Stimulated activated CD4-positive, alpha-beta T cell treated with anti-CD3 and anti-CD28 coated beads, Interleukin-2, amount 100 ng/mL, for 48 hours (primary cell): ENCODE results near the gene NDUFS5.
A peak's percentile ranks its signal among the peaks of the same experiment; 100 is the strongest.
"Not testable (repeated sequence)": the region's sequence is repeated elsewhere in the genome, so short reads cannot be mapped to it uniquely, and the experiment has no call there.

Experiments
- DNase-seq, 2 donors: peaks; one replicate each; pipeline ENCODE4 v3.0.0-alpha.2; 2020

NDUFS5 gene

DNA sequence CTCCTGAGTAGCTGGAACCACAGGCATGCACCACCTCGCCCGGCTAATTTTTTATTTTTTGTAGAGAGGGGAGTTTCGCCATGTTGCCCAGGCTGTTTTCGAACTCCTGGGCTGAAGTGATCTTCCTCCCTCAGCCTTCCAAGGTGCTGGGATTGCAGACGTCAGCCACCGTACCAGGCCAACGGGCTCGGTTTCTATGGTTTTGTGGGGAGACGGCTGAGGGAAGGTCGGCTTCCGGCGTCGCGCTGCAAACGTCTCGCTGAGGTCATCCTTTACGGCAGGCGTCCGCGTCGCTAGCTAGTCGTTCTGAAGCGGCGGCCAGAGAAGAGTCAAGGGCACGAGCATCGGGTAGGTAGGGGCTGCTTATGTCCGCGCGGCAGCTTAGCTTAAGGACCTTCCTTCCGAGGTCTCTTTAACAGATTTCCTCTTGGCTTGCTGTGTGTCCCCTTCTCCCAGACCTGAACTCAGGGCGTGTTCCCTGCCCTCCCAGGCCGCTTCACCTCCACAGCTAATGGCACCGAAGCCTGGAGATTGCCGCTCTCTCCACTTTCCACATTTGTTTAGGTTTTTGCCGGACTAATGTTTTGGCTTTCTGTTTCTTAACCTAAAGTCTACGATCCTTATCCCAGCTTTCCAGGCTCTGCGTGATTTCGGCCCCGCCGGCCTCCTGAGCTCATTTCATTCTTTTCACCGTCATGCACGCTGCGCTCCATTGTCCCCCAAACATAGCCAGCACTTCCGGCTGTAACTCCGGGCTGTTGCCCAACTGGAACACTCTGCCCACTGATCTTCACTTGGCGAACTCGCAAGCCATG lies at the start of gene NDUFS5:
Gene NDUFS5 (plus strand): TSS at position 300 of the 815 bp plus-strand sequence. CDS start 2,375 bp downstream, outside the sequence.
- DNase-seq = peak; percentile 72 to 77

DNA sequence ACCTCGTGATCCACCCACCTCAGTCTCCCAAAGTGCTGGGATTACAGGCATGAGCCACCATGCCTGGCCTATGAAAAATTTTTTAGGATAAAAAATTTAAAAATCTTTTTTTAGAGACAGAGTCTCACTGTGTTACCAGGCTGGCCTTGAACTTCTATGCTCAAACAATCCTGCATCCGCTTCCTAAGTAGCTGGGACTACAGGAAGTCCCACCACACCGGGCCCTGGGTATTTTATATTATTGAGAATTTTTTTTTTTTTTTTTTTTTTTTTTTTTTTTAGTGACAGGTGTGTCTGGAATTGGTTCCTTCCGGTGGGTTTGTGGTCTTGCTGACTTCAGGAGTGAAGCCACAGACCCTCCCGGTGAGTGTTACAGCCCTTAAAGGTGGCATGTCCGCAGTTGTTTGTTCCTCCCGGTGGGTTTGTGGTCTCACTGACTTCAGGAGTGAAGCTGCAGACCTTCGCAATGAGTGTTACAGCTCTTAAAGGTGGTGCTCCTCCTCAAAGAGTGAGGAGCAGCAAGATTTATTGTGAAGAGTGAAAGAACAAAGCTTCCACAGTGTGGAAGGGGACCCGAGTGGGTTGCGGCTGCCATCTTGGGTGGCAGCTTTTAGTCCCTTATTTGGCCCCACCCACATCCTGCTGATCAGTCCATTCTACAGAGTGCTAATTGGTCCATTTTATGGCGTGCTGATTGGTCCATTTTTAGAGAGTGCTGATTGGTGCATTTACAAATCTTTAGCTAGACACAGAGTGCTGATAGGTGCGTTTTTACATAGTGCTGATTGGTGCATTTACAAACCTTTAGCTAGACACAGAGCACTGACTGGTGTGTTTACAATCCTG lies 48.5 kb upstream of the NDUFS5 start:
- DNase-seq = peak in 1 of 2 donors; percentile 20

DNA sequence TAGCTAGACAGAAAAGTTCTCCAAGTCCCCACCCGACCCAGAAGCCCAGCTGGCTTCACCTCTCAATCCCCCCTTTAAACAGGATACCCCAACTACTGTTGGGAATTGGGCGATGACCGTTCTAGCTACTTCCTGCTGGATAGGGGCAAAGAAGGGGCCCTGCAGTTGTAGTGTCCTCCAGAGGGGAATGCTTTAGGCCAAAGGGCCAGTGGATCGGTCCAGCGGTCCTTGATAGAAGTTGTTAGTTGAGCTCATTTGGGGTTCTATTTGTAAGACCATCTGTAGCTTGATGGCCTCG lies 48.0 kb upstream of the NDUFS5 start:
- DNase-seq = peak in 1 of 2 donors; percentile 13

DNA sequence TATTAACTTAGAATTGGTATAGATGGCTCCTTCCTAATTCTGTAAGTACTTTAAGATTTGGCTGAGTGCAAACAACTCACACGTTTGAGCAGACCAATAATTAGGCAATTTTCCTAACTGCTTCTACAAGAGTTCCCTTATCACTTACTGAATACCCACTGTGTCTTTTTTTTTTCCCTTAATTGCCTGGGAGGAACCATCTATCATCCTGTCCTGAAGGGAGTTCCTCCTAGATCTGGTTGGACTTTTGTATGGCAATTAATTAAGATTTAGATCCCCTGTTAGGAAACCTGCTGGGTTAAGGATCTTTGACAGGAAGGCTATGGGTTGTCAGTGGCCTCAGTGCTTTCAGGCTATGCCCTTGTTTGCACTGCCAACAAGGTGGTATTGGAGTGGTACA lies 46.8 kb upstream of the NDUFS5 start:
- DNase-seq = not testable (repeated sequence)

DNA sequence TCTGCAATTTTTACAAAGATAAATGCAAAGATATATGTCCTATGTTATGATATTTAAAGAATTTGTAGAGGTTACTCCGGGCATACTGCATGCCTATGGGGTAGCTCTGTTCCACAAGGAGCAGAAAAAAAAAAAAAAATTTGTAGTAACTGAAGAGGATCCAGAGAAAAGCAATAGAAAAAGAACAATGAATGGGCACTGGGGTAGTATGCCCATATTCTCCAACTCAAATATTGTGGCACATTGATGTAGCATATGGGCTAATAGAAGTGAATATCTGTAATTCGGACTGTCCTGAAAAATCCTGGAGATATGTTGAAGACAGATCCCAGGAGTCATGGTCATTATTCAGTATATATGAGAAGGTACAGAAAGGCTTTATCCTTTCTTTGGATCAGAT lies 36.2 kb upstream of the NDUFS5 start:
- no peak for DNase-seq

DNA sequence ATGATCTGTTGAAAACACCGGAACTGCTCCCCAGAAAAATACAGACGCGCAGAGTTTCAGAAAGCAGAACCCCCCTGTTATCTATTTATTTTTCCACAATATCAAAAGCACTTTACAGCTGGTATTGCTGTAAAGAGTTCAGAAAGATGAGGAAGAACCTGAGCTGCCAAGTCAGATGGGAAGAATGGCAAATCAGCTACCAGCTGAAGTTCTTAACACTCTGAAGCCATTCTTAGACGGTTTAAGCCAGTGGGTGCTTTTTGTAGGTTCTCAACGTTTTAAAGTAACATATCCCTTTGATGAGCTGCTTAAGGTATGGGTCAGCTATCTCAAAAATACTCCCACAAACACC lies 35.8 kb upstream of the NDUFS5 start:
- no peak for DNase-seq

DNA sequence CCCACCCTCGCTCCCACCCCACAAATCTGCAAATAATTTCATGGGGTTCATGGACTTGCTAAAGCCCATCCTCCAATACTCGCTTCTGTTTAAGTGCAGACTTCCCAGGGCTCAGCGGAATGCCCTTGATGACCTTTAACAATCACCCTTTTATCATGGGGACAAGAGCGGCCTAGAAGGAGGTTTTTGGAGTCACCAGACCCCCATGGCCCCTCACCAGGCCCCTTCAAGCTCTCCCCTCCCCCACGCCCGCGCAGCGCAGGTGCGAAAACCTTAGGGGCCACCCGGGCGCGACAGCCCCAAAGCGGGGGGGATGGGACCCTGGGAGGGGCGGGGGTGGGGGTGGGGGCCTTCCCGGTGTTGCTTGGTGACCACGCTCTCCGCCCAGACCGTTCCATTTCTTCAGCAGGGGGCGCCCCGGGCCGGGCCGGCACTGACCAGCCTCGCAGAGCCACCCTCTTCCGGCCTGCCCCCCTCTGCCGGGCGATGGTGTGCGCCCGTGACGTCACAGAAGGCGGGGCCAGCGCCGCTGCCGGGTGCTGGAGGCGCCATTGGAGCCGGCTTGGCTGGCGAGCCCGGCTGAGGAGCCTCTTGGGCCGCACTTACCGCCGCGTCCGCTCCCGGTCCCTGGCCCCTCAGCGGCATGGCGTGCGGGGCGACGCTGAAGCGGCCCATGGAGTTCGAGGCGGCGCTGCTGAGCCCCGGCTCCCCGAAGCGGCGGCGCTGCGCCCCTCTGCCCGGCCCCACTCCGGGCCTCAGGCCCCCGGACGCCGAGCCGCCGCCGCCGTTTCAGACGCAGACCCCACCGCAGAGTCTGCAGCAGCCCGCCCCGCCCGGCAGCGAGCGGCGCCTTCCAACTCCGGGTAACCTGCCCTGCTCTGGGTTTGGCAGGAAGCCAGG lies 35.2 kb upstream of the NDUFS5 start, which contains the start of gene AKIRIN1:
Gene AKIRIN1 (plus strand): TSS at position 539 of the 900 bp plus-strand sequence. CDS start 105 bp downstream, at position 644.
- peak; percentile 98 to 99 for DNase-seq

DNA sequence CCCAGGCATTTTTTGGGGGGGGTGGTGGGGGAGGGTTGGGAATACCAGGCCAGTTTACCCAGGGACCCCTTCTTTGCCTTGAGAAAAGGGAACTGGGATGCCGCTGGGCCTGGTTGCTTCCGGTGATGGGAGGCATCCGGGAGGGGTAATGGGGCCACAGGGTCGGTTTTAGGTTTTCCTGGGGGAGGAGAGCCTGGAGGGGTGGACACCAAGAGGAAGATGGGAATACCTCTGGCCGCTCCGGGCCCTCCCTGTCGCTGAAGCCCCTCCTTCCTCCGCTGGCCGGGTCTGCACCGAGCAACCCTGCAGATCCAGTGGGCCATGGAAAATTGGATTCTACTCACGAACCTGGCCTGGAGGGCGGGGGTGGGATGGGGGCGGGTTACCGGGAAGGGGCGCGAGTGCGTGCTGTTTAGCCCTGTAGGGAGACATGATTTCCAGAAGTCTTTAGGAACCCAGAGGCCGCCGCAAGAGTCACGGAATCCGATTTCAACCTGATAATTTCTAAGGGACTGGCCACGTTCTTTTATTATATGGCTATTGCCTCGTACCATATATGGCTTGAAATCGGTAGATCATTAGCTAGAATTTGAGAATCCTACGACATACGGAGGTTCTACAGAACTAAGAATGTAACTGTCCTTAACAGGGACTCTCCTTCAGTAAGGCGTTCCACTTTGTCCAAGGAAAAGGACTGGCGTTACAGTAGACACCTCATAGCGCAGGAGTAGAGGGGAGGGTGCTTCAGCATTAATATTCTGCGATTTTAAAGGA lies 34.3 kb upstream of the NDUFS5 start:
- DNase-seq = peak; percentile 6 to 9

DNA sequence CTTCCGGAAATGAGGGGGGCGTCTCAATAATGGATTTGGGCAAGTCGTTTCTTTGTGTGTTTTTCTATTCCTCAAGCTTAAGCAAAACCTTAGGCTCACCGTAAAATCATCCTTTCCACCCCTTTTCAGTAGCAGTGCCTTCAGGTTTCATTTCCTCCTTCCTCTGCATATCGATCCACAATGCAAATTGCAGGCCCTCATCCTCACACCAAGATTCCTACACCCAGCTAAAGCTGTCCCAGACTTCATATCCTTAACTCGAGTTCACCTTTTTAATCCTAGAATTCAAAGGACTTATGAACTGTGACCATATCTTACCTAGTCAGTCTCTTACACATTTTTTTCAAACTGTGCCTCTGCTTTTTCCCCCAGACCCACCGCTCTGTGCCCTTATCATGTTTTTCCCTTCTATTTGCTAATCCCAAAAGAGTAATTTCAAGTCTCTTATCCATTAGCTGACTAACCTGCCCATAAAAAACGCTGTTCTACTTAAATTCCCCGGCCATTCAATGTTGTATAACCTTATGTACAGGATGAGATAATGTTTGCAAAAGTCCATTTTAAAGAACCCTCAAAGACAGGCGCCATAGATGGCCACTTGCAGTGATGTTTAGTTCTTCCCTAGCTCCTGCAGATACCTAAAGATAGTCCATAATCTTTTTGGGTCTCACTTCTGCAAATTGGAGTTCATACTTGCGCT lies 33.6 kb upstream of the NDUFS5 start:
- no peak for DNase-seq

DNA sequence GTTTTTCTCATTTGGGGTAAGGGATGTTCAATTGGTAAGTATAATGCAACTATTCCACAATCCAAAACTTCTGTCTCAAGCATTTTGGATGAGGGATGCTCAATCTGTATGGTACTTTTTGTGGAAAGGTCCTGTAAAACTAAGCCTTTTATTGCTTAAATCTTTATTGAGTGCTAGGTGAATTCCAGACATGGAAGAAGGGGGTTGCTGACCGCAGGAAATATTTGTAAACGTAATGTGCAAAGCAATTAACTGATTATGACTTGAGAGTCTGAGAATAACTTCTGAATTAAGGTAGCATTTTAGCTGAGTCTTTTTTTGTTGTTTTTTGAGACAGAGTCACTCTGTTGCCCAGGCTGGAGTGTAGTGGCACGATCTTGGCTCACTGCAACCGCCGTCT lies 32.0 kb upstream of the NDUFS5 start:
- DNase-seq = no peak

DNA sequence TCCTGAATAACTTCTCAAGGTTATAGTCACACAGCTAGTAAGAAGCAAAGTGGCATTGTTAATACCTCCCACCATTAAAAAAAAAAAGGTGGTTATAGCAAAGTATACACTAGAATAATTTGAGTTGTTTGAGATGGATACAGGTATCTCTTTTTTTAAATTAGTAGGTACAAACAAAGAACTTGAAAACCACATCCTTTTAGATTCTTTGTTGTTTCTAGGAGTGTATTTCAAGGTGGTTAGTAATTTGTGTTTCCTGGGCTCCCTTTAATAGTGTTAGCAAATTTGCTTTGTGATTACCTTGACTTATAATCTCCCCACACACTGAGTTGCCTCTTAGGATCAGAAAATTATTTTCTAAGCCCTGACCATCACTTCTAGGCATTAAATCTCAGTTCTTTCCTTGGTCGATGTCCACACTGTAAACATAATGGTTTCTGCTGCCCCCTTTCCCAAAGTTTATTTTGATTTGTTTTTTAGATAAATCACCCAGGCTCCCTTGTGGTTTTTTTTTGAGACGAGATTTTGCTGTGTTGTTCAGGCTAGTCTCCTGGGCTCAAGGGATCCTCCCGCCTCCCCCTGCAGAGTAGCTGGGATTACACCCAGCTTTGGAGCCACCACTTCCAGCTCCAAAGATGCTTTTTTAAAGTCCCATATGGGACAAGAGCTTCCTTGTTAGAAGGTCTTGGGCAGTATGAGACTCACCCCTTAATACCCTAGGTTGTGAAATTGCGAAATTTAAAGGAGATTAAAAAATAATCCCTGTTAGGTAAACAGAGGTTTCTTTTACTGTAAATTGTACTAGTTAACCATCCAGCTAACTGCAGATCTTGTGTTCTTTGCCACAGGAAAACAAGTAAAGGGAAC lies 28.9 kb upstream of the NDUFS5 start:
- DNase-seq = no peak

DNA sequence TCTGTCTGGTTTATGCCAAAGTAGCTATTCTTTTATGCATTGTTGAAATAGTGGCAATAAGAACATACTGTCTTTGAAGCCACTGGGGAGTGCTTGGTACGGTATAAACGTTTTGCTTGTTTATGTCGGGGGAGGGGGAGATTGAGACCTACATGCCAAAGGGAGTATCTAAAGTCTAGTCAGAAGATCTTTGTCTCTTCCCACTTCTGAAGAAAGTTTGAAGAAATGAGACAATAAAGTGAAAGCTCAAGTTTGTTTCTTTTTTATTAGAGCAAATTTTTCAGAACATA lies 28.3 kb upstream of the NDUFS5 start:
- DNase-seq = no peak

DNA sequence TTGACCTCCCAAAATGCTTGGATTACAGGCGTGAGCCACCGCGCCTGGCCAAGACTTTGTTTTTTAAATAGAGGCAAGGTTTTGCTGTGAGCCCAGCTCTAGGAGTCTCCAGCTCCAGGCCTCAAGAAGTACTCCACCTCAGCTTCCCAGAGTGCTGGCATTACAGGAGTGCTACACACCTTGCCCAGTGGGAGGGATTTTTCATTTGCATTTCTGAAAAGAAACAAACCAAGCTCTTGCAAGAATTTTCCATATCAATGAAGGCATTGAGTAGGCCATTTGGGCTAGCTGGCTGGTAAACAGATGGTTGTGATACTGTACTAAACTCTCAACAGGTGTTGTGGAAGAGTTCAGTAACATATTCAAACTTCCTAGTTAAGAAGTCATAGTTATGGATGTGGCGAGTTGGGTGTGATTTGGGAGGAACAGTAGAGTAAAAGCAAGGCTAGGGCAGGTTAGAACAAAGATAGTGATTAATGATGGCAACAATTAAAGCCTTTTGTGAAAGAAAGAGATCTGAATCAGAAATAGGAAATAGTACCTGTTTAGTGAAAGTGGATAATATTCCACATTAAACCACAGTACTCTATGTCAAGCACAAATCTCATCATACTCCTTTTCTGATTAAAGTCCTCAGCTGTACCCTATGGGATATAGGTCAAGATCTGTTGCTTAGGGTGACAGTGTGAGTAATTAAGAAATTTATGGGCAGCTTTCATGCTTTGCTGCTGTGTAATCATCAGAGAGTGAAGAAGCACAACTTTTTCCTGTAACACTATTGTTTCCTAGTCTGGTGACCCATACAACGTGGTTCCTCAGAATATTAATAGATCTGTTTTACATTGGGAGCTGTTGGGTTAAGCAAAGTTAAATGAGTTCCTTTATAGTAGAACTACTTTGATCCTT lies 24.4 kb upstream of the NDUFS5 start:
- DNase-seq = no peak

DNA sequence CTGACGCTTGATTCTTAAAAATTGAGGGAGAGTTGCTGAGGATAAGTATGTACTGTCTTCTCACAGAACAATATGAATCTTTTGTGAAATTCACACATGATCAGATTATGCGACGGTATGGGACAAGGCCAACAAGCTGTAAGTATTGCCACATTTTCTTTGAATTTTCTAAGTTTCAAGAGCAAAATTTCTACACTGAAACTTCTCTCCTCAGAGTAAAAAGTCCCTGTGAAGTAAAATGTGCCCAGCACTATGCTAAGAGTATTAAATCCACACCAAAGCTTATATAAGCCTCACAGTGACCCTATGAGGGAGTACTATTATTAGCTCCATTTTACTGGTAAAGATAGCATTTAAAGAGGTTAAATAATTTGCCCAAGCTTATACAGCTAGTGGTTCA lies 22.9 kb upstream of the NDUFS5 start:
- DNase-seq = no peak

DNA sequence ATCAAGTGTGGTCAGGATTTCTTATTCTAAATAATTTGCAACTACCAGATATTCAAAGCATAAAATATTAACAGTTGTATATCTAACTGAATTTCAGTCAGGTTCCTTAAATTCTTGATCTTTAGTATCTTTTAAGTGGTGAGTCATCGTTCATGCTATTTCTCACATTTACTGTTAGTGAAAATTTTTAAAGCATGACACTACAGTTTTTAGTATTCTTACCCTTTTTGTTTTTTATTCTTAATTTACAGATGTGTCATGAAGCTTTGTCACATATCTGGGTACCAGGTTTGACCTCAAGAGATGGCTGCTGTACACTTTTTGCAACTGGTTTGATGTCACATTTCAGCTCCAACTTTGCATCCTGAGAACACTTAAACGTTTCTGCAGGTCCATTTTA lies 22.4 kb upstream of the NDUFS5 start:
- DNase-seq = no peak

DNA sequence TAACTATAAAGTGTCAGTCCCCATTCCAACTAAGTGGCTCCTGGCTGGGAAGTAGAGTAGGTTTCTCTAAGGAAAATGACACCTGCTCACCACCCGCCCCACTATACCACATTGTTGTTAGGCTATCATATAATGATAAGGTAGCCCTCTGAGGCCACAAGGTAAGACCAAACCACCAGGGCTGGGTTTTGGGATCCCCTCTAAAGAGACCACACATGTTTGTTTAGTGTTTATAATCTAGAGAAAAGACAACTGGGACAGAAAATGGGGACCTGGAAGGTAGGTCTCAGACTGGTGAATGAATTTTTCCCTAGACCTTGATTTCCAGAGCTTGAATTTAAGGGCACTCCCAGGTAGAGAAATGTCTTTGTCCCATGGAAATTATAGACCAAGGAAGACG lies 19.9 kb upstream of the NDUFS5 start:
- no peak for DNase-seq

DNA sequence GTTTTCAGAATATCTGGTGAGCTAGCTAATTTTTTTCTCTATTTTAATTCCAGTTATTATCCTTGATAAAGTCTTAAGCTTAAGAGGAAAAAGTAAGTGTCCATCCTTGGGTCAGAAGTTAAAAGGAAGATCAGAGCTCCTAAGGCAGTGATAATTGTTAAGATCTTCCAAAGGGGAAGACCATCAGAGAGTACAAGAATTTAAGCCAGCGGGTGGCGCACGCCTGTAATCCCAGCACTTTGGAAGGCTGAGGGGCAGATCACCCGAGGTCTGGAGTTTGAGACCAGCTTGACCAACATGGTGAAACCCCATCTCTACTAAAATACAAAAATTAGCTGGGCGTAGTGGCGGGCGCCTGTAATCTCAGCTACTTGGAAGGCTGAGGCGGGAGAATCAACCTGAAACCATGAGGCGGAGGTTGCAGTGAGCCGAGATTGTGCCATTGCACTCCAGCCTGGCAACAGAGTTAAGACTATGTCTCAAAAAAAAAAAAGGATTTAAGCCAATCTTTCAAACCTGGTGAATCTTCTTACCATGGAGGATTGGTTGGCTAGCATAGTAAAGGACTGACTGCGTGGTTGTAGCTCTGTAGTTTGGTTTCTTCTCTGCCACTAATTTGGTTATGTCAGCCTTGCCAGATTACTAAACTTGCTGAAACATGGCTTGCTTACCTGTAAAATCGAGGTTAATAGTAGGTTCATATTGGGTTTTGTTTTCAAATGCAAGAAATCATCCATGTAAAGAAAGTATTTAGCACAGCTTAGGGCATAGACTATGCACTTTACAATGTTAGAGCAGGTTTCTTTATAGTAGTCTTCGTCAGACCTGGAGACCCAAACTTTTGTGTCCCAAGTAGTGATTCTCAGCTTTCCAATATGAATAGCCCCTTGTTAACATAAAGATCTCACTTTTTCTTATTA lies 19.2 kb upstream of the NDUFS5 start:
- DNase-seq = no peak

DNA sequence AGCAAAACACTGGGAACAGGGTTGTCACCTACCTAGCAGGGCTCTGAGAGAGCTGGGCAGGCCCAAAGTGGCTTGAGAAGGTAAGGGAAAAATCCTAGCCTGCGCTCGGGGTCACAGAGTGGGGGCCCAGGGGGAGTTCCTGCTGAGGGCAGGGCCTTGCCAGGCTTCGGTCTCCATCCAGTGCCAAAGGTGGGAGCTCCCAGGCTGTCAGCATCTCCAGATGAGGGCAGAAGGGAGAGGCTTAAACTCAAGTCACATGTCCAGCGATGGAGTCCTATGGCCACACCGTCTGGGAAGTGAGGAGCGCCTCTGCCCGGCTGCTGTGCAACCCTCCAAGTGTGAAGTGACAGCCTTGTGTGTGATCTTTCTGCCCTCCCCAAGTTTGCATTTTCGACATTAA lies 11.2 kb upstream of the NDUFS5 start:
- DNase-seq = not testable (repeated sequence)
